Ramos (cell line): ENCODE results near the gene RNF145.

ENCODE experiments used
- in situ Hi-C: fragments of 300-500 bp; cut with MboI; formaldehyde crosslinking; loops from one replicate; pipeline ENCODE4 v1.14.3; 2022; ENCODE audit warnings: low sequenced_read_pairs; ENCODE audit not compliant: unreplicated experiment

Gene RNF145

GRCh38 chr5:159198063-159199036 lies 11.0 kb downstream of the RNF145 start:
- in situ Hi-C loops, result no loop called here

GRCh38 chr5:159195775-159196174 lies 13.6 kb downstream of the RNF145 start:
- in situ Hi-C loops, result no loop called here

- in situ Hi-C loops, result no loop called here
These were observed 19.2 kb downstream of the RNF145 start for GRCh38 chr5:159190170-159190569.

GRCh38 chr5:159189310-159189709 lies 20.0 kb downstream of the RNF145 start:
- in situ Hi-C loops, result no loop called here

GRCh38 chr5:159187719-159188118 lies 21.6 kb downstream of the RNF145 start:
- in situ Hi-C loops, result no loop called here

GRCh38 chr5:159186319-159186718 lies 23.0 kb downstream of the RNF145 start:
- in situ Hi-C loops, result no loop called here

GRCh38 chr5:159185773-159186172 lies 23.6 kb downstream of the RNF145 start:
- in situ Hi-C loops, result no loop called here

- in situ Hi-C loops, result no loop called here
These were observed 24.4 kb downstream of the RNF145 start for GRCh38 chr5:159184858-159185381.

GRCh38 chr5:159184236-159184635 lies 25.1 kb downstream of the RNF145 start:
- in situ Hi-C loops, result no loop called here

GRCh38 chr5:159183247-159183646 lies 26.1 kb downstream of the RNF145 start:
- in situ Hi-C loops, result no loop called here

- in situ Hi-C loops, result no loop called here
These were observed 26.7 kb downstream of the RNF145 start for GRCh38 chr5:159182691-159183090.

GRCh38 chr5:159181651-159182050 lies 27.7 kb downstream of the RNF145 start:
- in situ Hi-C loops, result no loop called here

- in situ Hi-C loops, result no loop called here
These were observed 28.2 kb downstream of the RNF145 start for GRCh38 chr5:159181152-159181551.

- in situ Hi-C loops, result no loop called here
These were observed 29.6 kb downstream of the RNF145 start for GRCh38 chr5:159179529-159180305.

GRCh38 chr5:159178978-159179377 lies 30.4 kb downstream of the RNF145 start:
- in situ Hi-C loops, result no loop called here

GRCh38 chr5:159175547-159175946 lies 33.8 kb downstream of the RNF145 start:
- in situ Hi-C loops, result no loop called here

- in situ Hi-C loops, result no loop called here
These were observed 34.7 kb downstream of the RNF145 start for GRCh38 chr5:159174511-159175168.

- in situ Hi-C loops, result no loop called here
These were observed 38.1 kb downstream of the RNF145 start for GRCh38 chr5:159171274-159171673.

GRCh38 chr5:159170021-159170420 lies 39.3 kb downstream of the RNF145 start:
- in situ Hi-C loops, result no loop called here

GRCh38 chr5:159166416-159166815 lies 42.9 kb downstream of the RNF145 start:
- in situ Hi-C loops, result no loop called here

GRCh38 chr5:159163701-159164046 lies 45.7 kb downstream of the RNF145 start:
- in situ Hi-C loops, result no loop called here
